ENCODE results near the gene DGKI. TPM values are rescaled to one million over a fixed set of nuclear protein-coding genes. Genes with fewer than 3 reads are reported as not detected.

DGKI gene
- 0.33 TPM for total RNA-seq
- 0.14 TPM for polyA plus RNA-seq
- long read RNA-seq, donor 1, result 0 reads
- long read RNA-seq, donor 2, result 0 reads
- long read RNA-seq, donor 3, result 0 reads
- long read RNA-seq, donor 4, partial matches to known transcripts, result 651 of 661 reads
- long read RNA-seq, donor 4, other reads (novel, unspliced or antisense), result 10 of 661 reads
- long read RNA-seq, donor 5, partial matches to known transcripts, result 1,605 of 1,605 reads
- long read RNA-seq, donor 5, other reads (novel, unspliced or antisense), result 0 of 1,605 reads
- long read RNA-seq, donor 6, partial matches to known transcripts, result 393 of 393 reads
- long read RNA-seq, donor 6, other reads (novel, unspliced or antisense), result 0 of 393 reads
- long read RNA-seq, donor 7, partial matches to known transcripts, result 5 of 5 reads
- long read RNA-seq, donor 7, other reads (novel, unspliced or antisense), result 0 of 5 reads
- long read RNA-seq, donor 8, result 0 reads
- long read RNA-seq, donor 9, partial matches to known transcripts, result 329 of 329 reads
- long read RNA-seq, donor 9, other reads (novel, unspliced or antisense), result 0 of 329 reads
- long read RNA-seq, donor 10, partial matches to known transcripts, result 621 of 621 reads
- long read RNA-seq, donor 10, other reads (novel, unspliced or antisense), result 0 of 621 reads

- 2% methylated on average over 66 of the region's 66 CpGs for WGBS
- Histone ChIP-seq H3K9me3 (ENCODE audit: control insufficient read depth in 2 of 2, insufficient read depth in 1 of 2, low read length in 1 of 2) (peaks cover 0 to 1% of the 10 kb centered on the region in 2 donors), H3K4me3 (ENCODE audit: low read length in 2 of 2) (peak within 1 kb of the TSS in 1 of 2 donors; percentile 29), H3K36me3 (ENCODE audit: control insufficient read depth in 2 of 2, insufficient read depth in 2 of 2, low read length in 1 of 2) (no peaks in the 10 kb centered on the region), H3K27me3 (ENCODE audit: control insufficient read depth in 2 of 2, insufficient read depth in 1 of 2, low read length in 1 of 2) (peaks cover 38 to 58% of the 10 kb centered on the region in 2 donors), H3K4me1 (ENCODE audit: control insufficient read depth in 2 of 2, insufficient read depth in 2 of 2, low read length in 2 of 2) (peaks cover 2 to 6% of the 10 kb centered on the region in 2 donors), H3K27ac (ENCODE audit: low read depth in 1 of 2, low read length in 1 of 2) (no peak within 1 kb of the TSS)
- DNase-seq (ENCODE audit: low read depth in 6 of 9, low spot score in 9 of 9), result peak in 1 of 9 donors; percentile 5
Observed at GRCh38 chr7:137846827-137847567, at the start of gene DGKI. Gene DGKI, minus strand, starts transcription at chr7:137846974.

DNA sequence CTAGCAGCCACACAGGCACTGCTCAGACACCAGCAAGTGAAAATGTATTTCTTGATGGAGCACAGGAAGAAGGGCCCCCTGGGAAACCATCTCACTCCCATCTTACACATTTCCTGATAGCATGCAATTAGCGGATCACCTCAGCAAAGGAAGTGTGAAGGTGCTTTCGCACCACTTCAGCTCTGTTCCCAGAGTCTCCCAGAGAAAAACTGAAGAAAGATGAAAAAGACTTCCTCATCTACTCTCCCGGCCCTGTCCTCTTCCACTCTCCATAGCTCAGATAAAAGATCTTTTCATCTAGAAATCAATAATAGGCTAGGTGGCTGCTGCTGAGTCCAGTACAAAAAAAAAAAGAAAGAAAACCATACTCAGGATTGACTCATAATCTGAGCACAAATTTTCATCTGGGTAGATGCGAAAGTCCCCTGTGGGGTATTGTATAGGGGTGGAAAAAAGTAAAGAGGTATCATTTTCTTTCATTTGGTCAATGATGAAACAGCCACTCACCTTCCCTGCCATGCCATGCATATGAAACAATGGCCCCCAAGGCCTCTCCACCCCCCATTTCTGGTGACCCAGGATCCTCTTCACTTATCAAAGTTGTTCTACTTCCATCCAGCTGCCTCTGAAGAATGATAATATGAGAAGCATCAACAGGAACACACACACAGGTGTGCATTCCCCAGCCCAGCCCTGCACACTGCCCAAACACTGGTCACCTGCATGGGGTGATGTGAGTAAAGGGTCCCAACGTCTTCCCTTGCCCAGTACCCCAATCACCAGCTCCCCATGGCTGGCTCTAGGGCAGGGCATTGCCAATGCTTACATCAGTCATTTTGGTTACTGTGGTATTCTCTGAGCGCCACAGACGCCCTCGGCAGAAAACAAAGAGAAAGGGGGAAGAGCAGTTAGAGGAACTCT lies 48.8 kb upstream of the DGKI start:
- Histone ChIP-seq H3K36me3 (ENCODE audit: control insufficient read depth in 2 of 2, insufficient read depth in 2 of 2, low read length in 1 of 2) (no peaks in the 10 kb centered on the region), H3K9me3 (ENCODE audit: control insufficient read depth in 2 of 2, insufficient read depth in 1 of 2, low read length in 1 of 2) (no peaks in the 10 kb centered on the region), H3K27ac (ENCODE audit: low read depth in 1 of 2, low read length in 1 of 2) (no peak overlapping the region), H3K4me3 (ENCODE audit: low read length in 2 of 2) (no peak overlapping the region), H3K4me1 (ENCODE audit: control insufficient read depth in 2 of 2, insufficient read depth in 2 of 2, low read length in 2 of 2) (peaks cover 4 to 7% of the 10 kb centered on the region in 2 donors), H3K27me3 (ENCODE audit: control insufficient read depth in 2 of 2, insufficient read depth in 1 of 2, low read length in 1 of 2) (no peaks in the 10 kb centered on the region)
- 95% methylated on average over 8 of the region's 8 CpGs for WGBS
- DNase-seq (ENCODE audit: low read depth in 6 of 9, low spot score in 9 of 9), result no peak

GRCh38 chr7:137893143-137893742 lies 46.5 kb upstream of the DGKI start:
- peaks cover 0 to 3% of the 10 kb centered on the region in 2 donors for H3K36me3 ChIP-seq (ENCODE audit: control insufficient read depth in 2 of 2, insufficient read depth in 2 of 2, low read length in 1 of 2)
- no peaks in the 10 kb centered on the region for H3K27me3 ChIP-seq (ENCODE audit: control insufficient read depth in 2 of 2, insufficient read depth in 1 of 2, low read length in 1 of 2)
- no peak for DNase-seq (ENCODE audit: low read depth in 6 of 9, low spot score in 9 of 9)
- H3K27ac ChIP-seq (ENCODE audit: low read depth in 1 of 2, low read length in 1 of 2), result no peak overlapping the region
- H3K4me3 ChIP-seq (ENCODE audit: low read length in 2 of 2), result no peak overlapping the region
- H3K9me3 ChIP-seq (ENCODE audit: control insufficient read depth in 2 of 2, insufficient read depth in 1 of 2, low read length in 1 of 2), result no peaks in the 10 kb centered on the region
- no peaks in the 10 kb centered on the region for H3K4me1 ChIP-seq (ENCODE audit: control insufficient read depth in 2 of 2, insufficient read depth in 2 of 2, low read length in 2 of 2)

- Histone ChIP-seq H3K9me3 (ENCODE audit: control insufficient read depth in 2 of 2, insufficient read depth in 1 of 2, low read length in 1 of 2) (no peaks in the 10 kb centered on the region), H3K4me1 (ENCODE audit: control insufficient read depth in 2 of 2, insufficient read depth in 2 of 2, low read length in 2 of 2) (peaks cover 0 to 2% of the 10 kb centered on the region in 2 donors), H3K36me3 (ENCODE audit: control insufficient read depth in 2 of 2, insufficient read depth in 2 of 2, low read length in 1 of 2) (peaks cover 0 to 3% of the 10 kb centered on the region in 2 donors), H3K27ac (ENCODE audit: low read depth in 1 of 2, low read length in 1 of 2) (no peak overlapping the region), H3K4me3 (ENCODE audit: low read length in 2 of 2) (no peak overlapping the region), H3K27me3 (ENCODE audit: control insufficient read depth in 2 of 2, insufficient read depth in 1 of 2, low read length in 1 of 2) (no peaks in the 10 kb centered on the region)
- WGBS, result 95% methylated on average over 4 of the region's 4 CpGs
- DNase-seq (ENCODE audit: low read depth in 6 of 9, low spot score in 9 of 9), result no peak
Observed at GRCh38 chr7:137891016-137891655, 44.4 kb upstream of the DGKI start.

DNA sequence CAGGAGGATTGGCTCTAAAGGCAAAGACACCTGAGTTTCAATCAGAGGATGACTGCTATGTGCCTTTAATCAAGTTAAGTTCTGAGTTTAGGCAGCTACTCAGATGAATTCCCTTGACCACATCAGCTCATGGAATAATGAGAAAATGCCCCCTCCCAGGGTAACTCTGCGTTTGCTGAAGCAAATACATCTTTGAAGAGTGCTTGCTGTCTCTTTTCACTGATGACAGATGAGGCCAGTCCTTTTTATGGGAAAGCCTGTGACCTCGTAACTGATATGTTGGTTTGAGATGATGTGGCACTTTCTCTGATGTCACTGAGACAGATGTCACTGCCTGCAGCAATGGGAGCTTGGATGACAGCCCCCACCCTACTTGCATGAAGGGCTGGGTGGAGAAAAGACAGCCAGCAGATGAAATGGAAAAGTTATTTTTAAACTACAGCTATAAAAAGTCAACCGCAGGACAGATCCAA lies 43.7 kb upstream of the DGKI start:
- no peak for DNase-seq (ENCODE audit: low read depth in 6 of 9, low spot score in 9 of 9)
- Histone ChIP-seq H3K27me3 (ENCODE audit: control insufficient read depth in 2 of 2, insufficient read depth in 1 of 2, low read length in 1 of 2) (no peaks in the 10 kb centered on the region), H3K27ac (ENCODE audit: low read depth in 1 of 2, low read length in 1 of 2) (no peak overlapping the region), H3K4me3 (ENCODE audit: low read length in 2 of 2) (no peak overlapping the region), H3K36me3 (ENCODE audit: control insufficient read depth in 2 of 2, insufficient read depth in 2 of 2, low read length in 1 of 2) (peaks cover 0 to 3% of the 10 kb centered on the region in 2 donors), H3K9me3 (ENCODE audit: control insufficient read depth in 2 of 2, insufficient read depth in 1 of 2, low read length in 1 of 2) (no peaks in the 10 kb centered on the region), H3K4me1 (ENCODE audit: control insufficient read depth in 2 of 2, insufficient read depth in 2 of 2, low read length in 2 of 2) (peaks cover 0 to 2% of the 10 kb centered on the region in 2 donors)
- 60% methylated on average over 3 of the region's 3 CpGs for WGBS

GRCh38 chr7:137888241-137888640 lies 41.5 kb upstream of the DGKI start:
- WGBS, result 96% methylated on average over 2 of the region's 2 CpGs
- no peak for DNase-seq (ENCODE audit: low read depth in 6 of 9, low spot score in 9 of 9)
- Histone ChIP-seq H3K27me3 (ENCODE audit: control insufficient read depth in 2 of 2, insufficient read depth in 1 of 2, low read length in 1 of 2) (no peaks in the 10 kb centered on the region), H3K27ac (ENCODE audit: low read depth in 1 of 2, low read length in 1 of 2) (no peak overlapping the region), H3K9me3 (ENCODE audit: control insufficient read depth in 2 of 2, insufficient read depth in 1 of 2, low read length in 1 of 2) (no peaks in the 10 kb centered on the region), H3K4me1 (ENCODE audit: control insufficient read depth in 2 of 2, insufficient read depth in 2 of 2, low read length in 2 of 2) (peaks cover 0 to 2% of the 10 kb centered on the region in 2 donors), H3K4me3 (ENCODE audit: low read length in 2 of 2) (no peak overlapping the region), H3K36me3 (ENCODE audit: control insufficient read depth in 2 of 2, insufficient read depth in 2 of 2, low read length in 1 of 2) (peaks cover 5 to 7% of the 10 kb centered on the region in 2 donors)

GRCh38 chr7:137886746-137887145 lies 40.0 kb upstream of the DGKI start:
- H3K4me1 ChIP-seq (ENCODE audit: control insufficient read depth in 2 of 2, insufficient read depth in 2 of 2, low read length in 2 of 2), result peaks cover 0 to 2% of the 10 kb centered on the region in 2 donors
- H3K9me3 ChIP-seq (ENCODE audit: control insufficient read depth in 2 of 2, insufficient read depth in 1 of 2, low read length in 1 of 2), result no peaks in the 10 kb centered on the region
- no peak overlapping the region for H3K27ac ChIP-seq (ENCODE audit: low read depth in 1 of 2, low read length in 1 of 2)
- H3K27me3 ChIP-seq (ENCODE audit: control insufficient read depth in 2 of 2, insufficient read depth in 1 of 2, low read length in 1 of 2), result no peaks in the 10 kb centered on the region
- peaks cover 12 to 17% of the 10 kb centered on the region in 2 donors for H3K36me3 ChIP-seq (ENCODE audit: control insufficient read depth in 2 of 2, insufficient read depth in 2 of 2, low read length in 1 of 2)
- no peak overlapping the region for H3K4me3 ChIP-seq (ENCODE audit: low read length in 2 of 2)
- no peak for DNase-seq (ENCODE audit: low read depth in 6 of 9, low spot score in 9 of 9)
- 91% methylated on average over 2 of the region's 2 CpGs for whole genome bisulfite sequencing

DNA sequence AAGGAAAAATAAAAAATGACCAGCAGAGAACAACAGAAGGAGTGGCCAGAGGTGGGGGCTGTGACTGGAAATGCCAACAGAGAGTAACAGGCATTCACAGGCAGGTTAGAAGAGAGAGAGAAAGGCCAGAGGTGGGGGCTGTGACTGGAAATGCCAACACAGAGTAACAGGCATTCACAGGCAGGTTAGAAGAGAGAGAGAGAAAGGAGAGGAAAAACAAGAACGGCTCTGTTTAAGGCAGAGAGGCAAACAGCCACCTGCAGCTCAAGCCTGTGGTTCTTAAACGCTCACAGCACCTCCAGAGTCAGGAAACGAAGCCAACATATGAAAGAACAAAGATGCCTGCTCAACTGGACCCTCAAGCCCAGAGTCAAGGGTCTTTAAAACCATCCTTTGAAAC lies 39.5 kb upstream of the DGKI start:
- no peak overlapping the region for H3K4me3 ChIP-seq (ENCODE audit: low read length in 2 of 2)
- DNase-seq (ENCODE audit: low read depth in 6 of 9, low spot score in 9 of 9), result peak in 6 of 9 donors; percentile 16 to 71 (median 44)
- H3K36me3 ChIP-seq (ENCODE audit: control insufficient read depth in 2 of 2, insufficient read depth in 2 of 2, low read length in 1 of 2), result peaks cover 13 to 22% of the 10 kb centered on the region in 2 donors
- H3K27ac ChIP-seq (ENCODE audit: low read depth in 1 of 2, low read length in 1 of 2), result no peak overlapping the region
- WGBS, result 53% methylated on average over 3 of the region's 3 CpGs
- no peaks in the 10 kb centered on the region for H3K27me3 ChIP-seq (ENCODE audit: control insufficient read depth in 2 of 2, insufficient read depth in 1 of 2, low read length in 1 of 2)
- H3K9me3 ChIP-seq (ENCODE audit: control insufficient read depth in 2 of 2, insufficient read depth in 1 of 2, low read length in 1 of 2), result no peaks in the 10 kb centered on the region
- H3K4me1 ChIP-seq (ENCODE audit: control insufficient read depth in 2 of 2, insufficient read depth in 2 of 2, low read length in 2 of 2), result peaks cover 0 to 2% of the 10 kb centered on the region in 2 donors
